ENCODE results near the gene STAB2. TPM values are rescaled to one million over a fixed set of nuclear protein-coding genes. Genes with fewer than 3 reads are reported as not detected.

The STAB2 gene
- total RNA-seq, 3 donors from 2014 or later, result 0.85 to 1.5 (median 0.98) TPM

GRCh38 chr12:103665971-103666370, 78.9 kb downstream of the STAB2 start:
- Histone ChIP-seq H3K4me1 (ENCODE audit: low read depth) (no peaks in the 10 kb centered on the region), H3K36me3 (ENCODE audit: low read depth) (no peaks in the 10 kb centered on the region), H3K4me3 (no peak overlapping the region), H3K9me3 (no peaks in the 10 kb centered on the region)
- DNase-seq, result no peak
- intact Hi-C loops (cut with DNase I, micrococcal nuclease), result no loop called here
- ATAC-seq, result no peak
- no peak for TF ChIP-seq CTCF (IDR thresholded peaks at IDR 0.05)

GRCh38 chr12:103667125-103667524, 80.1 kb downstream of the STAB2 start:
- H3K9me3 ChIP-seq, result no peaks in the 10 kb centered on the region
- TF ChIP-seq CTCF (IDR thresholded peaks at IDR 0.05), result no peak
- no peak overlapping the region for H3K4me3 ChIP-seq
- DNase-seq (no peak), ATAC-seq (no peak)
- H3K4me1 ChIP-seq (ENCODE audit: low read depth), result no peaks in the 10 kb centered on the region
- intact Hi-C loops (cut with DNase I, micrococcal nuclease), result no loop called here
- no peaks in the 10 kb centered on the region for H3K36me3 ChIP-seq (ENCODE audit: low read depth)

- no peak for TF ChIP-seq CTCF (IDR thresholded peaks at IDR 0.05)
- H3K9me3 ChIP-seq, result no peaks in the 10 kb centered on the region
- H3K4me3 ChIP-seq, result no peak overlapping the region
- intact Hi-C loops (cut with DNase I, micrococcal nuclease), result no loop called here
- ATAC-seq (no peak), DNase-seq (no peak)
- peaks cover 5% of the 10 kb centered on the region for H3K4me1 ChIP-seq (ENCODE audit: low read depth)
- no peaks in the 10 kb centered on the region for H3K36me3 ChIP-seq (ENCODE audit: low read depth)
These were observed 81.4 kb downstream of the STAB2 start for GRCh38 chr12:103668520-103668919.

- Histone ChIP-seq H3K4me1 (ENCODE audit: low read depth) (peaks cover 21% of the 10 kb centered on the region), H3K4me3 (no peak overlapping the region), H3K9me3 (no peaks in the 10 kb centered on the region), H3K36me3 (ENCODE audit: low read depth) (no peaks in the 10 kb centered on the region)
- no peak for DNase-seq
- no peak for TF ChIP-seq CTCF (IDR thresholded peaks at IDR 0.05)
- intact Hi-C loops (cut with DNase I, micrococcal nuclease), result no loop called here
- no peak for ATAC-seq
These were observed 84.3 kb downstream of the STAB2 start for GRCh38 chr12:103671367-103671766.

GRCh38 chr12:103672401-103673119, 85.5 kb downstream of the STAB2 start:
- peaks cover 24% of the 10 kb centered on the region for H3K4me1 ChIP-seq (ENCODE audit: low read depth)
- no peaks in the 10 kb centered on the region for H3K36me3 ChIP-seq (ENCODE audit: low read depth)
- no peak for TF ChIP-seq CTCF (IDR thresholded peaks at IDR 0.05)
- no peaks in the 10 kb centered on the region for H3K9me3 ChIP-seq
- no peak overlapping the region for H3K4me3 ChIP-seq
- intact Hi-C loops (cut with DNase I, micrococcal nuclease), result no loop called here
- DNase-seq (peak in 2 of 3 donors; percentile 46 to 55), ATAC-seq (peak; percentile 67)

All from mucosa of descending colon (tissue), 3 donors.